Endothelial cell of hepatic sinusoid (primary cell): ENCODE results near the gene RPS8.
"Not testable (repeated sequence)": the region's sequence is repeated elsewhere in the genome, so short reads cannot be mapped to it uniquely, and the experiment has no call there.

Experiments
- in situ Hi-C: cut with HindIII; loops from 2 replicates; pipeline ENCODE4 v1.10.0; 2017; ENCODE audit warnings: low sequenced_read_pairs

The RPS8 gene

DNA sequence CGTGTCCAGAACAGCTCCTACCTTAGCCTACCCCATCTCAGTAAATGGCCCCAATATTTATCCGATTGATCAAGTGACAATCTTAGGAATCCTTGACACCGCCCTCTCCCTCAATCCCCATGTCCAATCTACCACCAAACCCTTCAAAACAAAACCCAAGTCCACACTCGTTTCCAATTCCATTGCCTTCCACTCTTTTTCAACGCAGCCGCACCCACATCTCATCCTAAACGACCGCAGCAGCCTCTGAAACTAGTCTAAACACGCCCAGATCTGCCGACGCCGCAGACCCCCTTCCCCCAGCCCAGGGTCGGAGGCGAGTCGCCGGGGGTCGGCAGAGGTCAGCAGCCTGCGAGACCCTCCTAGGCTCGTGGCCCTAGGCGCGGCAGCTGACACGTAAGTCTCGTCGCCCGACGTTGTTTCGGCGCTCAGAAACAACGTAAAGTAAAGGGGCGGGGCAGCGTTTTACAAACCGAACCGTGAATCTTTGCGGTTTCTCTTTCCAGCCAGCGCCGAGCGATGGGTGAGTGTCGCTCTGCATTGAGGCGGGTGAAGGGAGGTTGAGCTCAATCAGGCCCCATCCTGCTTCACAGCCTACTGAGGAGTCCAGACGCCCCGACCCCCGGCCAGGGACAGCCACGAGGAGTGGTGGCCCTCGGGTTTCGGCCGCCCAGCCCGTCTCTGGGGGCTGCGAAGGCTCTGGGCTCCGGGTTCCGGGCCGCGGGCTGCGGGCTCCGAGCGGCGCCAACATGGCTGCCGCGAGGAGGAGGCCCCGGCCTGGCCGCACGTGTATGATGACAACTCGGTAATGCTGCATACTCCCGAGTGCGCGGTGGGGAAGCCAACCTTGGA, at the start of gene RPS8:
Gene RPS8 (plus strand): TSS at position 463 of the 852 bp plus-strand sequence. CDS start 57 bp downstream, at position 520.
- in situ Hi-C loops, result loop anchor here (5.0 kb wide), 1 partner anchor 48 kb away; no protein-coding TSS in a partner anchor

DNA sequence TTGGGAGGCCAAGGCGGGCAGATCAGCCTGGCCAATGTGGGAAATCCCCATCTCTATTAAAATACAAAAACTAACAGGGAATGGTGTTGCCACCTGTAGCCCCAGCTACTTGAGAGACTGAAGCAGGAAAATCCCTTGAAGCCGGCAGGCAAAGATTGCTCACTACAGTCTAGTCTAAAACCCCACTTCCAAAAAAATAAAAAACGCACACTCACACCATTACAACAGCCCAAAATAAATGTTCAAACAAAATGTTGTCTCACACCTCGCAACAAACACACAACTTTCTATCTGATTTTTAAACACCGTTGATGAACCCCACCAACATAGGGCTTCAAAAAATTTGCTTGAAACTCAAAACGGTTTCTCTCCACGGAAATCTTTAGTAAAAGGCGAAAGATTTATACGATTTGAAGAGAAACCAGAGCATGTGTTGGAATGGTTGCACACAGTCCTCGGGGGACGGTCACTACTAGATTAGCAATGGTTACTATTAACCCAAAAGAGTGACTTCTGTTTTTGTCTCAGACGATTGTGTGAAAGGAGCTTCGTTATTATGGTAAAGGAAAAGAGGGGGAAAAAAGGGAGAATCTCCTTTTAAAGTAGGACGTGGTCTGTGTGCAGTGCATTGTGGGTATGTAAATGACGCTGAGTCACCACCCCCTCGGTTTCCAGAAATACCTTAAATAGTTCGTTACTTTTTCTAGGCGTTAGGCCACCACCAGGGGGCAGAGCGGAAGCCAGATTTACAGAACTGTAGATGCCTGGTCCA, 44.4 kb upstream of the RPS8 start, which contains the start of gene RNU5D-1:
Gene RNU5D-1 (minus strand): TSS at position 430 of the 772 bp plus-strand sequence.
- in situ Hi-C loops, result no loop called here

GRCh38 chr1:44733365-44733764, 42.0 kb upstream of the RPS8 start:
- in situ Hi-C loops, result no loop called here

DNA sequence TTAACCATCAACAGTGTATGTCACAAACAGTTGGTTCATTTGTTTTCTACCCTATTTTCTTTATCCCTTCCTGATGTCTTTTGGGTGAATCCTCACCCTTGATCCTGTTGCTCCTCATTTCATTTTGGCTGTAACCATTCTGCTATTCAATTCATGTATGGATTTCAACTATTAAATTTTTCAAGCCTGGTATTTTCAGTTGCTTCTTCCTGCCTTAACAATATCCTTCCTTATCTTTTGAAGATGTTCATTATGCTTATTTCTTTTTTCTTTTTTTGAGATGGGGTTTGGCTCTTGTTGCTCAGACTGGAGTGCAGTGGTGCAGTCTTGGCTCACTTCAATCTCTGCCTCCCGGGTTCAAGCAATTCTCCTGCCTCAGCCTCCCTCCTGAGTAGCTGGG, 41.6 kb upstream of the RPS8 start:
- in situ Hi-C loops, result no loop called here

GRCh38 chr1:44735992-44736391, 39.3 kb upstream of the RPS8 start:
- in situ Hi-C loops, result no loop called here

DNA sequence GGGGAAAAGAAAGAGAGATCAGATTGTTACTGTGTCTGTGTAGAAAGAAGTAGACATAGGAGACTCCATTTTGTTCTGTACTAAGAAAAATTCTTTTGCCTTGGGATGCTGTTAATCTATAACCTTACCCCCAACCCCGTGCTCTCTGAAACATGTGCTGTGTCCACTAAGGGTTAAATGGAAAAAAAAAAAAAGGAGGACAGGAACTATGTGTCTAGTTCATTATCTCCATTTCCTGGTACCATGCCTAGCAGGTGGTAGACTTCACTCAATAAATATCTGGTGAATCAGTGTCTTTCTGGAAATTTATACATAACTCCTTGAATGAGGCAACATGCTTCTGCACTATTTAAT, 36.4 kb upstream of the RPS8 start:
- in situ Hi-C loops, result not testable (repeated sequence)

DNA sequence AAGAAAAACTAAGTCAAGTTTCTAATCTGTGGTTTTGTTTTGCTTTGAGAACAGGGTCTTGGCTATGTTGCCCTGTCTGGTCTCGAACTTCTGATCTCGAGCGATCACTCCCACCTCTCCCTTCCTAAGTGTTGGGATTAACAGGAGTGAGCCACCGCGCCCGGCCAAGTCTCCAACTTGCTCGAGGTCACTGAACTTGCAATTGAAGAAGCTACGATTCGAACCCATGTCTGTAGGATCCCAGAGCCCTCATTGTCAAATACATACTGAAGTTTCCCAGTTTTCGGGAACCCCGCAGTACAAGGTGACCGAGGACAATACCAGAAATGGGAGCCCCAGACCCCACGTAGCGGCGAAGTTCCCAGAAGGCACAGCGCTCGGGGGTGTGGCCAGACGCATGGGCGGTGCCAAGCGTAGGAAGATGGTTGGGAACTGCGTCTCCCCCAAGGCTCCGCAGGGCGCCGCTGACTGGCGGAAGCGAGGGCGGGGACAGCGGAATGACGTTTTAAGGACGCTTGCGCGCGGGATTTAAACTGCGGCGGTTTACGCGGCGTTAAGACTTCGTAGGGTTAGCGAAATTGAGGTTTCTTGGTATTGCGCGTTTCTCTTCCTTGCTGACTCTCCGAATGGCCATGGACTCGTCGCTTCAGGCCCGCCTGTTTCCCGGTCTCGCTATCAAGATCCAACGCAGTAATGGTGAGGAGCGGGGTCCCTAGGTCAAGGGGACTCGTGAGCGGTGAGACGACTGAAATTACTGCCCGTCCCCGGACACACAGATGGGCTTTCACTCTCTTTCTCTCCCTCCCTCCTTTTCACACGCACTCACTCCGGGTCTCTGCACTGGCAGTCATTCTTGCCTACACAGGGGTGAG, 35.8 kb upstream of the RPS8 start, which contains the start of gene KIF2C:
Gene KIF2C (plus strand): TSS at position 531 of the 872 bp plus-strand sequence. CDS start 96 bp downstream, at position 627.
- in situ Hi-C loops, result no loop called here

DNA sequence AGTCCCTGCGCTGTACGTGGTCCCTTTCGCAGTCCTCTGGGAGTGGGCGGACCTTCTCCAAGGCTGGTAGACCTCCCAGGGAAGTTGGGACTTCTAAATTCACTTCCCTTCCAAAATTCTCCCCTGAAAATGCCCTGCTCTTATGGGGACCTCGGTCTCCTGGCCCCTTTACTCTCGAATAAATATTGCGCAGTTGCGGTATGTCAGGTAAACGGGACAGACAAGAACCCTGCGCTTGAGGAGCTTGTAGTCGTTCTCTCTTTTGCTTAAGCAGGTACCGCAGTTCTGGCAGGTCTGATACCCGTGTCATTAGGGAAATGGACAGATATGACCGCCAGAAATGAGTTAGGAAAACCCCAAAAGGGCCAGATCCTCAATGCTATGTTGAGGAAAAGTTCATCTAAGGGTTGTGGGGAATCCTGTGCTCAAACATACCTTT, 35.1 kb upstream of the RPS8 start:
- in situ Hi-C loops, result no loop called here

GRCh38 chr1:44743211-44743610, 32.1 kb upstream of the RPS8 start:
- in situ Hi-C loops, result no loop called here

- in situ Hi-C loops, result no loop called here
Measured at GRCh38 chr1:44747878-44748277, 27.5 kb upstream of the RPS8 start.

- in situ Hi-C loops, result no loop called here
Measured at GRCh38 chr1:44757420-44757819, 17.9 kb upstream of the RPS8 start.

- in situ Hi-C loops, result no loop called here
Measured at GRCh38 chr1:44759077-44759476, 16.3 kb upstream of the RPS8 start.

- in situ Hi-C loops, result no loop called here
Measured at GRCh38 chr1:44760876-44761275, 14.5 kb upstream of the RPS8 start.

DNA sequence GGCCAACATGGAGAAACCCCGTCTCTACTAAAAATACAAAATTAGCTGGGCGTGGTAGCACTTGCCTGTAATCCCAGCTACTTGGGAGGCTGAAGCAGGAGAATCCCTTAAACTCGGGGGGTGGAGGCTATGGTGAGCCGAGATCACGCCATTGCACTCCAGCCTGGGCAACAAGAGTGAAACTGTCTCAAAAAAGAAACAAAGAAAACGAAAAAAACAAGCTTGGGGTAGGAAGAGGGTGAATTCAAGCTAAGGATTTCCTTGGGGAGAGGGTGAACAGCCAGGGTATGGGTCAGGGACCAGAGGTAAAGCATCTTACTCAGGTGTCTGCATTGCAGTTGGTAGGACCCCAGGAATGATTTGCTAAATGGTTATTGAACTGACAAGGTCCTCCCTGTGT, 8.9 kb upstream of the RPS8 start:
- in situ Hi-C loops, result not testable (repeated sequence)

DNA sequence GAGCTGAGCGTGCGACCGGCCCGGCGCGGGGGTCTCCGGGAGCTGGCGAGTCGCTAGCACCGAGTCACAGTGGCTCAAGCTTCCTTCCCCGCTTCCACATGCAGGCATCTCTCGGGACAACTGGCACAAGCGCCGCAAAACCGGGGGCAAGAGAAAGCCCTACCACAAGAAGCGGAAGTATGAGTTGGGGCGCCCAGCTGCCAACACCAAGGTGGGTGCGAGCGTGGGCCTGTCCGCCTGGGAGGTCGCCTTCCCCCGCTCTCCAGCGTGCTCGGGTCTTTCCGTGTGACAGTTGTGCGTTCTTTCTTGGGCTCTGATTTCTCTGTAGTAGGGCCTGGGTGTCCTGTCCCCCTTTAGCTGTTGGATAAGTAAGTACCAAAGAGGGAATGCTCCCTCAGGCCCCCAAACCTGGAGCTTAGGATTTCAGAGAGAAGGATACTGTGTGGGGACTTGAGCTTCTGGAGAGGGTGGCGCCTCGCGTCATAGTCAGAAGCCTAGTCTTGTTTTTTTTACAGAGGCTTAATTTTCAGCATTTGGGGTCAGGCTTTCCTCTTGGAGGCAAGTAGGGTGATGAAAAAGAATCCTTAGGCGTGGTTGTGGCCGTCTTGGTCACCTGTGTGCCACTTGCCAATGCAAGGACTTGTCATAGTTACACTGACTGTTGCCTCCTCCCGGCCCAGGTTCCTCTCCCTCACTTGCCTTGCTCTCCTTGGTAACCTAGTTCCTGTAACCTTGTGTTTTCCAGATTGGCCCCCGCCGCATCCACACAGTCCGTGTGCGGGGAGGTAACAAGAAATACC, 790 bp downstream of the RPS8 start:
- in situ Hi-C loops, result loop anchor here (5.0 kb wide), 1 partner anchor 49 kb away; no protein-coding TSS in a partner anchor

DNA sequence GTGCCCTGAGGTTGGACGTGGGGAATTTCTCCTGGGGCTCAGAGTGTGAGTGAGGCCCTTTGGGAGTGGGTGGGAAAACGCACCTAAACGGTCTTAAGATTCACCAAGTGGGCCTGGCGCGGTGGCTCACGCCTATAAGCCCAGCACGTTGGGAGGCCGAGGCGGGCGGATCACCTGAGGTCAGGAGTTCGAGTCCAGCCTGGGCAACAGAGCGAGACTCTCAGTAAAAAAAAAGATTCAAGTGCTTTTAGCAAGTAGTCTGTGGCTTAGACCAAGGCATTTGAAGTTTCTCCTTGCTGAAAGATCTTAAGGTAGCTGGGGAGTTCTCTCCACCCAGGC, 1.4 kb downstream of the RPS8 start:
- in situ Hi-C loops, result loop anchor here (5.0 kb wide), 1 partner anchor 49 kb away; no protein-coding TSS in a partner anchor

DNA sequence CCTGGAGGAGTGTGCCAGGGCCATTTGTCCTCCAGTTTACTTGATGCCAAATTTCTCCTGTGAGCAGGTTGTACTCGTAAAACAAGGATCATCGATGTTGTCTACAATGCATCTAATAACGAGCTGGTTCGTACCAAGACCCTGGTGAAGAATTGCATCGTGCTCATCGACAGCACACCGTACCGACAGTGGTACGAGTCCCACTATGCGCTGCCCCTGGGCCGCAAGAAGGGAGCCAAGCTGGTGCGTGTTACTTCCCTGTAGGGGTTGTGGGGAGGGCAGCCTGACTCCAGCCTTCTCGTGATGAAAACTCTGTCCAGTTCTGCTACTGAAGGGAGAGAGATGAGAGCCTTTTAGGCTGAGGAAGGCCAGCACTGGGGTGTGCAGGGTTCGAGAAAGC, 2.2 kb downstream of the RPS8 start:
- in situ Hi-C loops, result loop anchor here (5.0 kb wide), 1 partner anchor 50 kb away; no protein-coding TSS in a partner anchor

DNA sequence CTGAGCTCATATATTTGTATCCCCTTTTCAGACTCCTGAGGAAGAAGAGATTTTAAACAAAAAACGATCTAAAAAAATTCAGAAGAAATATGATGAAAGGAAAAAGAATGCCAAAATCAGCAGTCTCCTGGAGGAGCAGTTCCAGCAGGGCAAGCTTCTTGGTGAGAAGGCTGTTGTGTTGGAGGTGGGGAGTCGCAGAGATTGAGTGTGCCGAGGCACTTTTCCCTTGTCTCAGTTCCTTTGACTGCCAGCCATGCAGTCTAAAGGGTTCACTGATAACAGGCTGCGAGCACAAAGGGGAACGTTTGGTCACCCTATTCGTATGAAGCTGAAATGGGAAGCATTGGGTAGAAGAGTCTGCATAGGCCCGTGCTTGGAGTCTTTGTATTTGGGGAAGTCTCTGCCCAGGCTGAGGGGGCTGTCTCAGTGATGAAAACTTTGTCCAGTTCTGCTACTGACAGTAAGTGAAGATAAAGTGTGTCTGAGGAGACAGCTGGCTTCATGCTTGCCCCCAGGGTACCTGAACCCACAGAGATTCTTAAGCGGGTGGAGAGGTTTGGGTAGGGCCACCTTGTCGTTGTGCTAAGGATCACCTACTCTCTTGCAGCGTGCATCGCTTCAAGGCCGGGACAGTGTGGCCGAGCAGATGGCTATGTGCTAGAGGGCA, 2.8 kb downstream of the RPS8 start:
- in situ Hi-C loops, result loop anchor here (5.0 kb wide), 1 partner anchor 51 kb away; no protein-coding TSS in a partner anchor
